Suppressor macrophage (primary cell): ENCODE measurements around the gene TMEM266.
A peak's percentile ranks its signal among the peaks of the same experiment; 100 is the strongest.

ENCODE experiments used
- DNase-seq, 4 experiments: peaks; one replicate each; pipeline ENCODE4 v3.0.0-alpha.2; 2020 to 2022

Gene TMEM266

GRCh38 chr15:76185716-76186115, 125.9 kb downstream of the TMEM266 start:
- peak; percentile 19 to 51 (median 43) for DNase-seq

- DNase-seq, result no peak
These were observed 127.4 kb downstream of the TMEM266 start for GRCh38 chr15:76187163-76187562.

- DNase-seq, result no peak
These were observed 129.3 kb downstream of the TMEM266 start for GRCh38 chr15:76189106-76189505.

GRCh38 chr15:76190070-76190564, 130.3 kb downstream of the TMEM266 start:
- peak in 2 of 4 experiments; percentile 13 to 31 for DNase-seq

GRCh38 chr15:76190751-76191538, 131.2 kb downstream of the TMEM266 start:
- DNase-seq, result peak; percentile 73 to 88 (median 84)

GRCh38 chr15:76191539-76192244, 131.9 kb downstream of the TMEM266 start:
- DNase-seq, result no peak

- DNase-seq, result no peak
These were observed 132.9 kb downstream of the TMEM266 start for GRCh38 chr15:76192715-76193114.

- DNase-seq, result peak in 3 of 4 experiments; percentile 15 to 20 (median 19)
These were observed 134.1 kb downstream of the TMEM266 start for GRCh38 chr15:76193934-76194333.

- DNase-seq, result no peak
These were observed 135.9 kb downstream of the TMEM266 start for GRCh38 chr15:76195506-76196268.

- DNase-seq, result peak; percentile 46 to 65 (median 54)
These were observed 136.8 kb downstream of the TMEM266 start for GRCh38 chr15:76196269-76197231.

- DNase-seq, result no peak
These were observed 138.1 kb downstream of the TMEM266 start for GRCh38 chr15:76197703-76198455.

GRCh38 chr15:76198456-76199105, 138.8 kb downstream of the TMEM266 start:
- DNase-seq, result no peak

GRCh38 chr15:76199106-76200082, 139.6 kb downstream of the TMEM266 start:
- DNase-seq, result peak in 1 of 4 experiments; percentile 22

- no peak for DNase-seq
These were observed 140.3 kb downstream of the TMEM266 start for GRCh38 chr15:76200083-76200465.

- no peak for DNase-seq
These were observed 140.9 kb downstream of the TMEM266 start for GRCh38 chr15:76200641-76201105.

- DNase-seq, result no peak
These were observed 141.9 kb downstream of the TMEM266 start for GRCh38 chr15:76201536-76202255.

- DNase-seq, result no peak
These were observed 143.7 kb downstream of the TMEM266 start for GRCh38 chr15:76203346-76204108.
